ENCODE data around the gene ZFP36. TPM values are rescaled to one million over a fixed set of nuclear protein-coding genes. Genes with fewer than 3 reads are reported as not detected.

Gene ZFP36
- total RNA-seq, 1 donor from 2014 or later: 105 TPM

DNA sequence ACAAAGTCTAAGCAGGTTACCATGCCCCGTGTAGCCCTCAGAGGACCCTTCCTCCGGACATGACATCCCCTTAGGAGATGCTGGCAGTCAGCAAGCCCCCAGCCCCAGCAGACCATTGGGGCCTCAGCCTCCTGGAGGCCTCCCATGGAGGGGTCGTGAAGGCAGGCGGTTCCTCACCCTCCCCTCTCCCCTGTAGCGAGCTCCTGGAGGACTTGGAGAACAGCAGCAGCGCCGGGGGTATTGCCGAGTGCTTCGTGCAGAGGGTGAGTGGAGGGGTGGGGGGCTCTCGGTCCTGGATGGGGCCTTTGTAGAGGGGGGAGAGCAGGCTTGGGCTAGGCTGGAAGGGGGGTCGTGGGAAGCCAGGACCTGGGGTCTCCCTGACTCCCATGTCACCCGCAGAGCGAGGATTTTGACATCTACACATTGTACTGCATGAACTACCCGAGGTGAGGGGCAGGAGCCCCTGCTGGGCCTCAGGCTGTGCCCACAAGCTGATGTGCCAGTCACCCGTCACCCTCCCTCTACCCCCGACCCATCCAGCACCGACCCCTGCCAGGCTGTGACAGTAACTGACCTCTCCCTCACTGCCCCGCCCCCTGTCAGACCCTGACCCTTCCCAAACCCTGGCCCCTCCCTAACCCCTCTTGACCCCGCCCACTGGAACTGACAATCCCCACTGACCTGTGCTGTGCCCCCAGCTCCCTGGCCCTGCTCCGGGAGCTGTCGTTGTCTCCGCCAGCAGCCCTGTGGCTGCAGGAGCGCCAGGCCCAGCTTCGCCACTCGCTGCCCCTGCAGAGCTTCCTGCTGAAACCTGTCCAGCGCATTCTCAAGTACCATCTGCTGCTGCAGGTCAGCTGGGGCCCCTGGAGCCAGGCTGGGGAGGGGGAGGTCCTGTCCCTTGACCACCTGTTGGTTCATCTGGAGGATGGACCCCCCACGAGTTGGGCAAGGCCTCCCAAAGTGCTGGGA, 9.8 kb downstream of the ZFP36 start:
- TF ChIP-seq, protein P1, sequence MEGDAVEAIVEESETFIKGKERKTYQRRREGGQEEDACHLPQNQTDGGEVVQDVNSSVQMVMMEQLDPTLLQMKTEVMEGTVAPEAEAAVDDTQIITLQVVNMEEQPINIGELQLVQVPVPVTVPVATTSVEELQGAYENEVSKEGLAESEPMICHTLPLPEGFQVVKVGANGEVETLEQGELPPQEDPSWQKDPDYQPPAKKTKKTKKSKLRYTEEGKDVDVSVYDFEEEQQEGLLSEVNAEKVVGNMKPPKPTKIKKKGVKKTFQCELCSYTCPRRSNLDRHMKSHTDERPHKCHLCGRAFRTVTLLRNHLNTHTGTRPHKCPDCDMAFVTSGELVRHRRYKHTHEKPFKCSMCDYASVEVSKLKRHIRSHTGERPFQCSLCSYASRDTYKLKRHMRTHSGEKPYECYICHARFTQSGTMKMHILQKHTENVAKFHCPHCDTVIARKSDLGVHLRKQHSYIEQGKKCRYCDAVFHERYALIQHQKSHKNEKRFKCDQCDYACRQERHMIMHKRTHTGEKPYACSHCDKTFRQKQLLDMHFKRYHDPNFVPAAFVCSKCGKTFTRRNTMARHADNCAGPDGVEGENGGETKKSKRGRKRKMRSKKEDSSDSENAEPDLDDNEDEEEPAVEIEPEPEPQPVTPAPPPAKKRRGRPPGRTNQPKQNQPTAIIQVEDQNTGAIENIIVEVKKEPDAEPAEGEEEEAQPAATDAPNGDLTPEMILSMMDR (IDR thresholded peaks at IDR 0.05): no peak
- H3K27ac Mint-ChIP-seq (ENCODE audit: unreplicated experiment): no peak overlapping the region
- H3K4me1 Mint-ChIP-seq (ENCODE audit: unreplicated experiment): peaks cover 34% of the 10 kb centered on the region
- no peaks in the 10 kb centered on the region for H3K9me3 Mint-ChIP-seq (ENCODE audit: unreplicated experiment)
- H3K27me3 Mint-ChIP-seq (ENCODE audit: unreplicated experiment): no peaks in the 10 kb centered on the region
- H3K4me3 Mint-ChIP-seq (ENCODE audit: unreplicated experiment): no peak overlapping the region
- peaks cover 13% of the 10 kb centered on the region for H3K36me3 Mint-ChIP-seq (ENCODE audit: unreplicated experiment)
- DNase-seq (ENCODE audit: extremely low spot score, unreplicated experiment): no peak

DNA sequence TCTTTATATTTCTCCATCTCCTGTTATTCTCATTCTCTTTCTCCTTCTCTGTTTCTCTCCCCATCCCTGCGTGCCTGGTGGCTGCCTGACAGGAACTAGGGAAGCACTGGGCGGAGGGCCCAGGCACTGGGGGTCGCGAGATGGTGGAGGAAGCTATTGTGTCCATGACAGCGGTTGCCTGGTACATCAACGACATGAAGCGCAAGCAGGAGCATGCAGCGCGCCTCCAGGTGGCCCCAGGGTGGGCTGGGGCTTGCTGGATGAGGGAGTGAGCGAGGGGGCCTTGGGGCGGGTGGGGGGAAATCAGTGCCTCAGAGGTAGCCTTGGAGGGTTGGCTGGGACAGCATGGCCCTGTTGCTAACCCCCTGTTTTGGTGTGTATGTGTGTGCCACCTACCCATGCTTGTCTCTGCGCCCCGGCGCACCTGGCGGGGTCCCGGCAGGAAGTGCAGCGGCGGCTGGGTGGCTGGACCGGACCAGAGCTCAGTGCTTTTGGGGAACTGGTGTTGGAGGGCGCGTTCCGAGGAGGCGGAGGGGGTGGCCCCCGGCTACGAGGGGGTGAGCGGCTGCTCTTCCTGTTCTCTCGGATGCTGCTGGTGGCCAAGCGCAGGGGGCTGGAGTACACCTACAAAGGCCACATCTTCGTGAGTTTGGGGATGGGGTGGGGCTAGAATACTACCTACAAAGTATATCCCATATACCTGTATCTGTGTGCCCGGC, 11.0 kb downstream of the ZFP36 start:
- Mint-ChIP-seq H3K27ac (ENCODE audit: unreplicated experiment) (no peak overlapping the region), H3K4me1 (ENCODE audit: unreplicated experiment) (peaks cover 31% of the 10 kb centered on the region), H3K9me3 (ENCODE audit: unreplicated experiment) (no peaks in the 10 kb centered on the region), H3K36me3 (ENCODE audit: unreplicated experiment) (peaks cover 18% of the 10 kb centered on the region), H3K4me3 (ENCODE audit: unreplicated experiment) (no peak overlapping the region), H3K27me3 (ENCODE audit: unreplicated experiment) (no peaks in the 10 kb centered on the region)
- DNase-seq (ENCODE audit: extremely low spot score, unreplicated experiment): no peak
- TF ChIP-seq, protein P1 (IDR thresholded peaks at IDR 0.05): no peak

DNA sequence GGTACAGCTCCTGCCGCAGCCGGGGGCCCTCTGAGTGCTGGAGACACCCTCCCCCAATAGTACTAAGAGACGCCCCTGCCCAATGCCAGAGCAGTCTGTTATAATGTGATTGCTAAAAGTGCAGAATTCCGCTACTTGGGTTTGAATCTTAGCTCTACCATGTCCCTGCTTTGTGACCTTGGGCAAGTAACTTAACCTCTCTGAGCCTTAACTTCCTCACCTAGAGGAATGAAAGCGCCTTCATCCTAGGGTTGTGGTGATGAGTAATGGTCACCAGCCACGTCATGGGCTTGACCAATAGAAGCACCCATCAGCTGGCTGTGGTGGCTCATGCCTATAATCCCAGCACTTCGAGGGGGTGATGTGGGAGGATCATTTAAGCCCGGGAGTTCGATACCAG, 12.4 kb downstream of the ZFP36 start:
- Mint-ChIP-seq H3K9me3 (ENCODE audit: unreplicated experiment) (no peaks in the 10 kb centered on the region), H3K36me3 (ENCODE audit: unreplicated experiment) (peaks cover 24% of the 10 kb centered on the region), H3K27ac (ENCODE audit: unreplicated experiment) (no peak overlapping the region), H3K4me3 (ENCODE audit: unreplicated experiment) (no peak overlapping the region), H3K4me1 (ENCODE audit: unreplicated experiment) (peaks cover 29% of the 10 kb centered on the region), H3K27me3 (ENCODE audit: unreplicated experiment) (no peaks in the 10 kb centered on the region)
- TF ChIP-seq, protein P1 (IDR thresholded peaks at IDR 0.05): no peak
- no peak for DNase-seq (ENCODE audit: extremely low spot score, unreplicated experiment)

DNA sequence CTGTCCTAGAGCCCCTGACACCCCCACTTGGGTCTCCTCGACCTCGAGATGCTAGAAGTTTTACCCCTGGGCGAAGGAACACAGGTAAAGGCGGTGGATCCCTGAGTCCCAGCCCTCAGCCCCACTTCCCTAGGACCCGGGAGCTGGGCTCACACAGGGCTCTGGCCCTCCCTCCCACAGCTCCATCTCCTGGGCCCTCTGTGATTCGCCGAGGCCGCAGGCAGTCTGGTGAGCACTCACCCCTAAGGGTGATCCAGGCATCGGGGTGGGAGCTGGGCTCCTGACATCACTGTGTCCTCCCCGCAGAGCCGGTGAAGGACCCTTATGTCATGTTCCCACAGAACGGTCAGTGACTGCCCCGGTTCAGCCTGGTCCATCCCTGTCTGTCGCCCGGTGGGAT, 14.1 kb downstream of the ZFP36 start:
- Mint-ChIP-seq H3K27ac (ENCODE audit: unreplicated experiment) (no peak overlapping the region), H3K4me1 (ENCODE audit: unreplicated experiment) (peaks cover 14% of the 10 kb centered on the region), H3K36me3 (ENCODE audit: unreplicated experiment) (peaks cover 32% of the 10 kb centered on the region), H3K4me3 (ENCODE audit: unreplicated experiment) (no peak overlapping the region), H3K9me3 (ENCODE audit: unreplicated experiment) (no peaks in the 10 kb centered on the region), H3K27me3 (ENCODE audit: unreplicated experiment) (no peaks in the 10 kb centered on the region)
- TF ChIP-seq, protein P1 (IDR thresholded peaks at IDR 0.05): no peak
- no peak for DNase-seq (ENCODE audit: extremely low spot score, unreplicated experiment)

DNA sequence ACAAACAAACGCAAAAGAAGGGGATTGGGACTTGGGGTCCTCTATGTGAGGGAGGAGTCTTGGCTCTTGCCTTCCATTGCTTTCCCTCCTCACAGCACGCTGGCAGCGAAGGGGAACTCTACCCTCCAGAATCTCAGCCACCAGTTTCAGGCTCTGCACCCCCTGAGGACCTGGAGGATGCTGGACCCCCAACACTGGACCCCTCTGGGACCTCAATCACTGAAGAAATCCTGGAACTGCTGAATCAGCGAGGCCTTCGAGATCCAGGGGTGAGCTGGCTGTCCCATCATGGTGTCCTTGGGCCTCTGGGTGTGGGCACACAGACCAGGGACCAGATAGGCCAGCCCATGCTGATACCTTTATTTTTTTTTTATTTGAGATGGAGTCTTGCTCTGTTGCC, 15.4 kb downstream of the ZFP36 start:
- Mint-ChIP-seq H3K9me3 (ENCODE audit: unreplicated experiment) (no peaks in the 10 kb centered on the region), H3K36me3 (ENCODE audit: unreplicated experiment) (peaks cover 39% of the 10 kb centered on the region), H3K27ac (ENCODE audit: unreplicated experiment) (no peak overlapping the region), H3K4me1 (ENCODE audit: unreplicated experiment) (peaks cover 16% of the 10 kb centered on the region), H3K4me3 (ENCODE audit: unreplicated experiment) (no peak overlapping the region), H3K27me3 (ENCODE audit: unreplicated experiment) (no peaks in the 10 kb centered on the region)
- TF ChIP-seq, protein P1 (IDR thresholded peaks at IDR 0.05): no peak
- DNase-seq (ENCODE audit: extremely low spot score, unreplicated experiment): no peak
